Right lobe of liver (tissue), 4 donors: Measurements from ENCODE around the gene PTH1R.

ENCODE experiments used
- POLR2A ChIP-seq: fragments of 450-650 bp; IDR thresholded peaks from one replicate; pipeline ENCODE4 v1.6.1; 2017; ENCODE audit warnings: antibody characterized with exemption, mild to moderate bottlenecking
- TF ChIP-seq, protein P1 (sequence below), 4 donors: fragments of 200-600 bp in 3 of 4; fragments of 450-650 bp in 1 of 4; IDR thresholded peaks; one replicate each; pipeline versions ENCODE4 v1.5.1 to v1.8.0; 2016 to 2022; ENCODE audit warnings: antibody characterized with exemption in 4 of 4, mild to moderate bottlenecking in 2 of 4
- donor health status: DM: no; HTN: no; CAD: no.
- donor health status: DM: no; HTN: no; CAD: no.
- donor health status: DM: no; HTN: yes; CAD: no.

- TF ChIP-seq, protein P1, sequence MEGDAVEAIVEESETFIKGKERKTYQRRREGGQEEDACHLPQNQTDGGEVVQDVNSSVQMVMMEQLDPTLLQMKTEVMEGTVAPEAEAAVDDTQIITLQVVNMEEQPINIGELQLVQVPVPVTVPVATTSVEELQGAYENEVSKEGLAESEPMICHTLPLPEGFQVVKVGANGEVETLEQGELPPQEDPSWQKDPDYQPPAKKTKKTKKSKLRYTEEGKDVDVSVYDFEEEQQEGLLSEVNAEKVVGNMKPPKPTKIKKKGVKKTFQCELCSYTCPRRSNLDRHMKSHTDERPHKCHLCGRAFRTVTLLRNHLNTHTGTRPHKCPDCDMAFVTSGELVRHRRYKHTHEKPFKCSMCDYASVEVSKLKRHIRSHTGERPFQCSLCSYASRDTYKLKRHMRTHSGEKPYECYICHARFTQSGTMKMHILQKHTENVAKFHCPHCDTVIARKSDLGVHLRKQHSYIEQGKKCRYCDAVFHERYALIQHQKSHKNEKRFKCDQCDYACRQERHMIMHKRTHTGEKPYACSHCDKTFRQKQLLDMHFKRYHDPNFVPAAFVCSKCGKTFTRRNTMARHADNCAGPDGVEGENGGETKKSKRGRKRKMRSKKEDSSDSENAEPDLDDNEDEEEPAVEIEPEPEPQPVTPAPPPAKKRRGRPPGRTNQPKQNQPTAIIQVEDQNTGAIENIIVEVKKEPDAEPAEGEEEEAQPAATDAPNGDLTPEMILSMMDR (IDR thresholded peaks at IDR 0.05), result no peak
- TF ChIP-seq POLR2A, result peak; percentile 21
Measured at GRCh38 chr3:46867550-46867898, 10.0 kb upstream of the PTH1R start.
